Psoas muscle (tissue), 8 donors: ENCODE data around the gene TOR1A. TPM values are rescaled to one million over a fixed set of nuclear protein-coding genes. Genes with fewer than 3 reads are reported as not detected.

Experiments
- ATAC-seq, 4 donors: fragments of 200-7000 bp; cut with Tn5 transposase; one replicate each; pipeline ENCODE4 v1.9.1; 2020; ENCODE audit warnings: moderate library complexity in 3 of 4, mild to moderate bottlenecking in 2 of 4
- DNase-seq, 2 donors: peaks; one replicate each; pipeline ENCODE4 v3.0.0-alpha.2; 2020
- H3K27ac ChIP-seq: fragments of 200-600 bp; one replicate; pipeline ENCODE4 v1.8.0; 2022
- H3K27me3 ChIP-seq, 3 donors: fragments of 200-600 bp in 1 of 3; one replicate each; pipeline versions ENCODE4 v1.6.1 to v1.8.0; 2013 to 2022; ENCODE audit warnings: low read length in 2 of 3, mild to moderate bottlenecking in 2 of 3, moderate library complexity in 1 of 3; ENCODE audit not compliant: insufficient read depth in 3 of 3
- H3K36me3 ChIP-seq, 2 donors: fragments of 200-600 bp in 1 of 2; one replicate each; pipeline versions ENCODE4 v1.6.1 to v1.8.0; 2013 to 2022; ENCODE audit warnings: low read depth in 1 of 2, mild to moderate bottlenecking in 1 of 2, moderate library complexity in 1 of 2; ENCODE audit not compliant: insufficient read depth in 1 of 2
- H3K4me1 ChIP-seq: fragments of 200-600 bp; one replicate; pipeline ENCODE4 v1.8.0; 2022
- H3K4me3 ChIP-seq: fragments of 200-600 bp; one replicate; pipeline ENCODE4 v1.8.0; 2022; ENCODE audit warnings: mild to moderate bottlenecking
- H3K9me3 ChIP-seq: fragments of 200-600 bp; one replicate; pipeline ENCODE4 v1.8.0; 2022
- CTCF ChIP-seq: fragments of 200-600 bp; IDR thresholded peaks from one replicate; pipeline ENCODE4 v1.8.0; 2022; ENCODE audit warnings: antibody characterized with exemption
- WGBS, 3 donors: extraction: QIAGEN DNeasy Blood & Tissue Kit; methylation state at CpG; one replicate each; pipeline versions ENCODE4 v1.1.6 to v1.1.7; 2013; 5-methylcytosine and 5-hydroxymethylcytosine counted together
- intact Hi-C, 2 donors: fragments of 100-400 bp; cut with DNase I; formaldehyde crosslinking; loops; one replicate each; pipeline versions ENCODE4 v1.11.0 to v1.14.2; 2022
- polyA plus RNA-seq, 3 donors: library from polyadenylated mRNA; stranded (reverse); fragments of 200-250 nt; gene quantifications; one replicate each; pipeline ENCODE4 v1.2.3, GENCODE V29; 2013
- total RNA-seq, 4 donors: library from RNA; stranded (reverse); fragmentation: NEBNext Ultra II Directional in 2 of 4; extraction: Animal tissue kit (Norgen Biotek cat#: 25700) in 2 of 4; gene quantifications; one replicate each; pipeline versions ENCODE4 v1.2.1 to v1.2.4, GENCODE V29; 2021 to 2023
- donor health status: healthy with polysubstance abuse.
- donor health status: DM: no; HTN: no; CAD: no; lungs with moderate emphysema.
- donor health status: Bipolar disorder and iron deficiency.
- donor health status: healthy.
- donor health status: DM: yes; HTN: yes; CAD: no.
- donor health status: DM: no; HTN: no; CAD: no.
- donor health status: DM: no; HTN: no; CAD: no.
- donor health status: DM: yes; HTN: yes; CAD: no.

Gene TOR1A
- total and polyA plus RNA-seq, 7 donors = 10.4 to 25.4 (median 17.9) TPM

GRCh38 chr9:129852579-129852978 lies 28.6 kb upstream of the TOR1A start:
- Histone ChIP-seq H3K4me3 (no peak overlapping the region), H3K4me1 (no peaks in the 10 kb centered on the region), H3K27ac (no peak overlapping the region), H3K36me3 (peaks cover 0 to 79% of the 10 kb centered on the region in 2 donors), H3K27me3 (no peaks in the 10 kb centered on the region), H3K9me3 (no peaks in the 10 kb centered on the region)
- TF ChIP-seq CTCF = no peak
- intact Hi-C loops = no loop called here
- ATAC-seq = no peak
- DNase-seq = no peak
- 74 to 86% (median 85%) methylated on average over 5 of the region's 5 CpGs for WGBS, 3 donors

GRCh38 chr9:129851821-129852220 lies 27.9 kb upstream of the TOR1A start:
- intact Hi-C loops = no loop called here
- H3K4me1 ChIP-seq = no peaks in the 10 kb centered on the region
- WGBS, 3 donors = 74 to 80% (median 79%) methylated on average over 5 of the region's 5 CpGs
- H3K27ac ChIP-seq = no peak overlapping the region
- no peaks in the 10 kb centered on the region for H3K27me3 ChIP-seq
- ATAC-seq (no peak), DNase-seq (no peak)
- peaks cover 0 to 71% of the 10 kb centered on the region in 2 donors for H3K36me3 ChIP-seq
- TF ChIP-seq CTCF = no peak
- H3K4me3 ChIP-seq = no peak overlapping the region
- H3K9me3 ChIP-seq = no peaks in the 10 kb centered on the region

- no peaks in the 10 kb centered on the region for H3K9me3 ChIP-seq
- DNase-seq (no peak), ATAC-seq (no peak)
- H3K4me1 ChIP-seq = no peaks in the 10 kb centered on the region
- no peak overlapping the region for H3K27ac ChIP-seq
- WGBS, 3 donors = 83 to 89% (median 85%) methylated on average over 6 of the region's 6 CpGs
- TF ChIP-seq CTCF = no peak
- H3K27me3 ChIP-seq = no peaks in the 10 kb centered on the region
- H3K4me3 ChIP-seq = no peak overlapping the region
- intact Hi-C loops = no loop called here
- H3K36me3 ChIP-seq = peaks cover 0 to 63% of the 10 kb centered on the region in 2 donors
Measured at GRCh38 chr9:129850821-129851550, 27.1 kb upstream of the TOR1A start.

DNA sequence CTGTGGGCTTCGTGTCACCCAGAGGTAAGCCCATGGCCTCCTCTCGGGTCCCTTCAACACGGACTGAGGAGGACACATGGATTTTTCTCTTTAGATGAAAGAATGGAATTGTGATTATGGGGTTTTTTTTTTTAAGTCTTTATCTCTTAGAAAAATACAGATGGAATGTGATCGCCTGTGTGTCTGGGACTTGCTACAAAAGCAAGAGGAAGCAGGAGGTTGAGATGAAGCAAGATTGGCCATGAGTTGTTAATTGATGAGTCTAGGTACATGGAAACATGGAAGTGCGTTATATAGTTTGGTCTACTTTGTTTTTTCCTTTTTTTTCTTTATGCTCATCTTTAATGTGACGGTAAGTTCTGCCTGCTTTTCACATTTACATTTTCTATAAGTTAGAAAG lies 26.0 kb upstream of the TOR1A start:
- Histone ChIP-seq H3K9me3 (no peaks in the 10 kb centered on the region), H3K27ac (no peak overlapping the region), H3K4me1 (no peaks in the 10 kb centered on the region), H3K27me3 (no peaks in the 10 kb centered on the region), H3K36me3 (peaks cover 0 to 55% of the 10 kb centered on the region in 2 donors), H3K4me3 (no peak overlapping the region)
- 83 to 91% (median 89%) methylated on average over 6 of the region's 6 CpGs for WGBS, 3 donors
- DNase-seq (no peak), ATAC-seq (no peak)
- TF ChIP-seq CTCF = no peak
- intact Hi-C loops = no loop called here
